Fibroblast of pulmonary artery (primary cell): ENCODE data around the gene GRP.

Experiments
- DNase-seq: peaks from one replicate; pipeline ENCODE4 v3.0.0-alpha.2; 2010; ENCODE audit warnings: low read depth
- H3K4me3 ChIP-seq: replicated peaks from 2 replicates; pipeline ENCODE4 v1.5.1; 2011; ENCODE audit warnings: low read depth, mild to moderate bottlenecking, control low read depth, low read length, moderate library complexity
- CTCF ChIP-seq: IDR thresholded peaks from 2 replicates; pipeline ENCODE4 v1.5.1; 2011; ENCODE audit warnings: mild to moderate bottlenecking, control low read depth, low read length, inconsistent platforms; ENCODE audit errors: missing control alignments

Gene GRP

DNA sequence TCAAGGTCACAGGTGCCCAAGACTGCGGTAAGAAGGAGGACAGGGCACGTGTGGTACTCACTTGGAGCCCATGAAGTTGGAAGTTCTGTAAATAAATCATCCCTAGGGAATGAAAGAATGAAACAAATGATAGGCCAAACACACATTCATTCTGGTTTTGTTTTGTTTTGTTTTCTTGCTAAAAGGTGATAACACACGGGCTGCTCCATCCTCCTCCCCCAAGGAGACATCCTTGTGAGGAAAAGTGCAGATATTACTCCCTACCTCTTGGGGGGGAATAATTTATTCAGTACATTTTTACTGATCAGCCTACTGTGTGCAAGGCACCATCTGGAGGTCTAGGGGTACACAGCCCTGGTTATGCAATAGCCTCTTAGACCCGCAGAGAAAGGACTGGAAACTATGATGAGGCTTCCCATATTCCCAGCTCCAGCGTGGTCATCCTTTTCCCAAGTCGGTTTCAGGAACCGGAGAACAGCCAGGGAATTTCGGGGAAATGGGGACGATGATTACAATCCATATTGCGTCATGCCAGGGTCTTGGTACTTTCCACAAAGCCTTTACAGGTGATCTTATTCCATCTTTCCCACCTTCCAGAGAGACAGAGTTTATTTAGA lies 47.0 kb downstream of the GRP start:
- no peak for DNase-seq
- H3K4me3 ChIP-seq = no peak overlapping the region
- TF ChIP-seq CTCF = no peak

GRCh38 chr18:59267503-59268126 lies 47.7 kb downstream of the GRP start:
- no peak for TF ChIP-seq CTCF
- H3K4me3 ChIP-seq = no peak overlapping the region
- no peak for DNase-seq

DNA sequence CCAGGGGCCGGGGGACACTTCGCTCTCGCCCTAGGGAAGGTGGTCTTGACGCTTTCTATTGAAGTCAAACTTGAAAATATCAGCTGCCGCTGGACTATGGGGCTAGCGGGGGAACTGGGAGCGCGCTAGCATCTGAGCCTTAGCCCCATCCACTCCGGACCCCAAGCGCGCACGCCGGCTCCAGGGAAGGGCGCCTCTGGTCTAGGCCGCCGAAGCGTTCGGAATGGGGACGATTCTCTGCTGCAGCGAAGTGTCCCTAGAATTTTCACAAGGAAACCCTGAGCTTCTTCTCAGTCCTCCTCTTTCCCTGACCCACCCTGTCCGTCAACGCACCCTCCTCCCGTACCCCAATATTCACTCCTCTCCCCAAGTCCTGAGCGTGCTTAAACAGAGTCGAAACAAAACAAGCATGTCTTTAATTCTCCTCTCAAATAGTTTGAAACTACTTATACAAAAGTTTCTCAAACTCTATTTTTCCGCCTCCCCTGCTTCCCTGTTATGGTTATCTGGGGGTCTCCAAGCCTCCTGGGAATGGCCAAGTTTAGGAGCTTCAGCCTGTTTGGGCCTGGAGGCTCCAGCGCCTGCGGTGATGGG lies 48.3 kb downstream of the GRP start:
- TF ChIP-seq CTCF = no peak
- no peak for DNase-seq
- no peak overlapping the region for H3K4me3 ChIP-seq

DNA sequence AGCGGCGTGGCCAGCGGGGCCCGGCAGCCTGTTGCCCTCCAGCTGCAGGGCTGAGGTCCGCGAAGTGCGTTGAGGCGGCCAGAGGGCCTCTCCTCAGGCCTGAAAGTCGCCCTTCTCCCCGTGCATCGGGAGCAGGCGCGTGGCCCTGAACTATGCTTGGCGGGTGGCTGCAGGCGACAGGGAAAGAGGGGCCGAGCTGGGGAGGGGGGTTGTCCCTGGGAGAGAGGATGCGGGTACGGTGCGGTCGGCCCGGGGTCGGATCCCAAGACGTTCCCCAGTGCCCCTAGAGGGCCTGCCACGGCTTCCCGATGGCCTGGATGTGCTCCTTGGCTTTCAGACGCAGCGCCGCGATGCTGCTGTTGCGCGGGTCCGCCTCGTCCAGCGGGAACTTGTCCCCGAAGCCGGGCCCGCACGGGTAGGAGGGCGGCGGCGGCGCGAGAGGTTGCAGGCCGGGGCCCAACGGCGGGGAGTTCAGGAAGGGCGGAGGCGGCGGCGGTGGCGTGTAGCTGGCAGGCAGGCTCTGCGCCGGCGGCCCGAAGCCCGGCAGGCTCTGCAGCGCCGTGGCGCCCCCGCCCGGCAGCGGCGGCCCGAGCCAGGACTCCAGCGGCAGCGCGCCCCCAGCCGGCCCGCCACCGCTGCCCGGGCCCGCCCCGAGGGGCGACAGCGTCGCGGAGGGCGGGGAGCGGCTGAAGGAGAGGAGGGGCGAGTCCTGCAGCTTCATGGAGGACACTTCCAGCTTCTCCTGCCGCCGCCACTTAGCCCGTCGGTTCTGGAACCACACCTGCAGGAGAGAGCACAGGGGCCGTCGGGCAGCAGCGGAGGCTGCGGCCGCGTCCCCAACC lies 49.0 kb downstream of the GRP start:
- DNase-seq = peak; percentile 27
- TF ChIP-seq CTCF = no peak
- H3K4me3 ChIP-seq = no peak overlapping the region

- no peak overlapping the region for H3K4me3 ChIP-seq
- TF ChIP-seq CTCF = no peak
- no peak for DNase-seq
Observed at GRCh38 chr18:59269563-59270119, 49.7 kb downstream of the GRP start.

GRCh38 chr18:59270689-59271257 lies 50.8 kb downstream of the GRP start:
- no peak overlapping the region for H3K4me3 ChIP-seq
- no peak for TF ChIP-seq CTCF
- DNase-seq = no peak
